Subcutaneous abdominal adipose tissue (tissue), 5 donors: ENCODE data around the gene CGGBP1.

ENCODE experiments used
- H3K27ac ChIP-seq: one replicate; pipeline ENCODE4 v1.7.0; 2013; ENCODE audit warnings: low read depth, mild to moderate bottlenecking, inconsistent platforms, low read length, moderate library complexity
- H3K27me3 ChIP-seq, 5 donors: one replicate each; pipeline ENCODE4 v1.7.0; 2013; ENCODE audit warnings: low read length in 5 of 5, inconsistent platforms in 1 of 5; ENCODE audit not compliant: control insufficient read depth in 5 of 5, insufficient read depth in 4 of 5
- H3K36me3 ChIP-seq, 5 donors: one replicate each; pipeline ENCODE4 v1.7.0; 2013; ENCODE audit warnings: low read length in 5 of 5; ENCODE audit not compliant: control insufficient read depth in 5 of 5, insufficient read depth in 5 of 5
- H3K4me1 ChIP-seq, 5 donors: one replicate each; pipeline ENCODE4 v1.7.0; 2013; ENCODE audit warnings: low read length in 5 of 5, mild to moderate bottlenecking in 3 of 5, moderate library complexity in 1 of 5; ENCODE audit not compliant: control insufficient read depth in 5 of 5, insufficient read depth in 5 of 5
- H3K4me3 ChIP-seq, 5 donors: one replicate each; pipeline ENCODE4 v1.7.0; 2013; ENCODE audit warnings: low read length in 5 of 5, low read depth in 1 of 5
- H3K9ac ChIP-seq, 5 donors: one replicate each; pipeline ENCODE4 v1.7.0; 2013; ENCODE audit warnings: low read length in 5 of 5, mild to moderate bottlenecking in 4 of 5, moderate library complexity in 3 of 5
- H3K9me3 ChIP-seq, 5 donors: one replicate each; pipeline ENCODE4 v1.7.0; 2013; ENCODE audit warnings: low read length in 5 of 5; ENCODE audit not compliant: control insufficient read depth in 5 of 5
- donor health status: healthy.
- donor health status: healthy.
- donor health status: healthy.
- donor health status: healthy.
- donor health status: healthy.

Gene CGGBP1

GRCh38 chr3:88058581-88059379 lies at the start of gene CGGBP1, which contains the start of gene ZNF654:
CGGBP1 (minus strand) TSS chr3:88059005; CDS start chr3:88055976, 3,029 bp downstream.
ZNF654 (plus strand) TSS chr3:88059255; CDS start chr3:88059320, 65 bp downstream.
- H3K4me1 ChIP-seq: peaks cover 0 to 42% (median 35%) of the 10 kb centered on the region in 5 donors
- no peaks in the 10 kb centered on the region for H3K9me3 ChIP-seq
- H3K27ac ChIP-seq: peak within 1 kb of the TSS; percentile 90
- peak within 1 kb of the TSS; percentile 91 to 97 (median 97) for H3K9ac ChIP-seq
- H3K36me3 ChIP-seq: peaks cover 13 to 19% (median 14%) of the 10 kb centered on the region in 5 donors
- H3K4me3 ChIP-seq: peak within 1 kb of the TSS; percentile 96 to 98 (median 96)
- no peaks in the 10 kb centered on the region for H3K27me3 ChIP-seq

GRCh38 chr3:88105325-88105724 lies 46.5 kb upstream of the CGGBP1 start:
- Histone ChIP-seq H3K9ac (no peak overlapping the region), H3K4me3 (no peak overlapping the region), H3K9me3 (no peaks in the 10 kb centered on the region), H3K27me3 (no peaks in the 10 kb centered on the region), H3K27ac (no peak overlapping the region), H3K4me1 (peaks cover 0 to 2% (median 0%) of the 10 kb centered on the region in 5 donors), H3K36me3 (peaks cover 0 to 4% (median 0%) of the 10 kb centered on the region in 5 donors)

- Histone ChIP-seq H3K36me3 (peaks cover 0 to 11% (median 0%) of the 10 kb centered on the region in 5 donors), H3K9me3 (no peaks in the 10 kb centered on the region), H3K27me3 (no peaks in the 10 kb centered on the region), H3K4me1 (peaks cover 0 to 2% (median 0%) of the 10 kb centered on the region in 5 donors), H3K27ac (no peak overlapping the region), H3K4me3 (no peak overlapping the region), H3K9ac (no peak overlapping the region)
These were observed 42.3 kb upstream of the CGGBP1 start for GRCh38 chr3:88101142-88101541.

GRCh38 chr3:88093266-88093665 lies 34.5 kb upstream of the CGGBP1 start:
- Histone ChIP-seq H3K4me1 (no peaks in the 10 kb centered on the region), H3K27ac (no peak overlapping the region), H3K27me3 (no peaks in the 10 kb centered on the region), H3K9me3 (no peaks in the 10 kb centered on the region), H3K9ac (no peak overlapping the region), H3K36me3 (peaks cover 0 to 14% (median 7%) of the 10 kb centered on the region in 5 donors), H3K4me3 (no peak overlapping the region)

- H3K27ac ChIP-seq: no peak overlapping the region
- no peaks in the 10 kb centered on the region for H3K4me1 ChIP-seq
- H3K9ac ChIP-seq: no peak overlapping the region
- no peak overlapping the region for H3K4me3 ChIP-seq
- H3K9me3 ChIP-seq: no peaks in the 10 kb centered on the region
- H3K36me3 ChIP-seq: peaks cover 0 to 14% (median 12%) of the 10 kb centered on the region in 5 donors
- H3K27me3 ChIP-seq: no peaks in the 10 kb centered on the region
These were observed 33.5 kb upstream of the CGGBP1 start for GRCh38 chr3:88092270-88092669.

- Histone ChIP-seq H3K4me3 (no peak overlapping the region), H3K4me1 (no peaks in the 10 kb centered on the region), H3K27ac (no peak overlapping the region), H3K27me3 (no peaks in the 10 kb centered on the region), H3K9ac (no peak overlapping the region), H3K36me3 (peaks cover 0 to 17% (median 7%) of the 10 kb centered on the region in 5 donors), H3K9me3 (no peaks in the 10 kb centered on the region)
These were observed 31.9 kb upstream of the CGGBP1 start for GRCh38 chr3:88090681-88091080.

- H3K27ac ChIP-seq: no peak overlapping the region
- H3K4me3 ChIP-seq: no peak overlapping the region
- H3K27me3 ChIP-seq: no peaks in the 10 kb centered on the region
- H3K9me3 ChIP-seq: peaks cover 0 to 5% (median 0%) of the 10 kb centered on the region in 5 donors
- H3K36me3 ChIP-seq: peaks cover 0 to 10% (median 5%) of the 10 kb centered on the region in 5 donors
- H3K9ac ChIP-seq: no peak overlapping the region
- H3K4me1 ChIP-seq: peaks cover 0 to 5% (median 0%) of the 10 kb centered on the region in 5 donors
These were observed 25.3 kb upstream of the CGGBP1 start for GRCh38 chr3:88084097-88084501.

- peaks cover 0 to 5% (median 0%) of the 10 kb centered on the region in 5 donors for H3K9me3 ChIP-seq
- H3K9ac ChIP-seq: no peak overlapping the region
- H3K27me3 ChIP-seq: no peaks in the 10 kb centered on the region
- H3K4me3 ChIP-seq: no peak overlapping the region
- peaks cover 0 to 5% (median 0%) of the 10 kb centered on the region in 5 donors for H3K4me1 ChIP-seq
- H3K27ac ChIP-seq: no peak overlapping the region
- peaks cover 0 to 10% (median 5%) of the 10 kb centered on the region in 5 donors for H3K36me3 ChIP-seq
These were observed 24.0 kb upstream of the CGGBP1 start for GRCh38 chr3:88082854-88083253.

GRCh38 chr3:88078932-88079331 lies 20.1 kb upstream of the CGGBP1 start:
- H3K9me3 ChIP-seq: peaks cover 0 to 5% (median 0%) of the 10 kb centered on the region in 5 donors
- H3K27me3 ChIP-seq: no peaks in the 10 kb centered on the region
- H3K9ac ChIP-seq: no peak overlapping the region
- no peak overlapping the region for H3K27ac ChIP-seq
- H3K36me3 ChIP-seq: peaks cover 0 to 6% (median 0%) of the 10 kb centered on the region in 5 donors
- peaks cover 0 to 14% (median 6%) of the 10 kb centered on the region in 5 donors for H3K4me1 ChIP-seq
- no peak overlapping the region for H3K4me3 ChIP-seq

- Histone ChIP-seq H3K27ac (no peak overlapping the region), H3K4me1 (peaks cover 0 to 14% (median 6%) of the 10 kb centered on the region in 5 donors), H3K4me3 (no peak overlapping the region), H3K9ac (no peak overlapping the region), H3K27me3 (no peaks in the 10 kb centered on the region), H3K9me3 (peaks cover 0 to 8% (median 0%) of the 10 kb centered on the region in 5 donors), H3K36me3 (peaks cover 0 to 5% (median 0%) of the 10 kb centered on the region in 5 donors)
These were observed 17.9 kb upstream of the CGGBP1 start for GRCh38 chr3:88076712-88077111.
